Measurements from ENCODE around the gene CISH. TPM values are rescaled to one million over a fixed set of nuclear protein-coding genes. Genes with fewer than 3 reads are reported as not detected.

The CISH gene, protein sequence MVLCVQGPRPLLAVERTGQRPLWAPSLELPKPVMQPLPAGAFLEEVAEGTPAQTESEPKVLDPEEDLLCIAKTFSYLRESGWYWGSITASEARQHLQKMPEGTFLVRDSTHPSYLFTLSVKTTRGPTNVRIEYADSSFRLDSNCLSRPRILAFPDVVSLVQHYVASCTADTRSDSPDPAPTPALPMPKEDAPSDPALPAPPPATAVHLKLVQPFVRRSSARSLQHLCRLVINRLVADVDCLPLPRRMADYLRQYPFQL
- 10.2 TPM for total RNA-seq
- long read RNA-seq, full-length matches to known transcripts = 6 of 16 reads
- long read RNA-seq, partial matches to known transcripts = 0 of 16 reads
- long read RNA-seq, other reads (novel, unspliced or antisense) = 10 of 16 reads

DNA sequence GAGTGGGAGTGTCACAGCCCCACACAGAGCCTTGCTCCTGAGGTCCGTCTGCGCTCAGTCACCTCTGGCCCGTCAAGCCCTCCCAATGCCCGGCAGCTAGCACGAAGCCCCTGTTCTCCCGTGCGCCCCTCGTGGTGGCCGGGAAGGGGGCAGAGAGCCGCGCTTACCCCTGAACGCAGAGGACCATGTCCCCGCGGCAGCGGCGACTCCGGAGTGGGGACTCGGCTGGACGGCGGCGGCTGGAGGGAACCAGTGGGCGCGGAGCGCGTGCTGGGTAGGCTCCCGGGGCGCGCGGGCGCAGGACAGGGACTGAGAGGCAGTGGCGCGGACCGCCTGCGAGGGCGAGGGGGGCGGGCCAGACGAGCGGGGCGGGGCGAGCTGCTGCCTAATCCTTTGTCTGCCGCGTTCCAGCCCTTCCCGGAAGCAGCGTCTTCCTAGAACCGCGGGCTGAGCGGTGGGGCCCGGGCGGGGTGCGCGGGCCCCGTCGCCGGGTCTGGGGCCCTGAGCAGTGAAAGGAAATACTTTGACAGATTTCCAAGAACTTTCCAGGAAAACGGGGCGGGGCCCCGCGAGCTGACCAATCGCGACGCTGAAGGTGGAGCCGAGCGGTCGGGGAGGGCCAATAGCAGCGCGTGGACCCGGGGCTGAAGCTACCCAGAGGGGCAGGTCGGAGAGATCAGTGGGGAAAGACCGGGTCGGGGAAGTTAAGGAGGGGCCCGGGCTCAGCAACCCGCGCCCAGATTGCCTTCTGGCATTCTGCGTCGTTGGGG lies at the start of gene CISH:
CISH (minus strand) TSS at position 311 of the 770 bp plus-strand sequence; CDS start at position 187, 124 bp downstream.
- ATAC-seq (peak; percentile 80), DNase-seq (peak; percentile 97)
- intact Hi-C loops (cut with micrococcal nuclease) = no loop called here

DNA sequence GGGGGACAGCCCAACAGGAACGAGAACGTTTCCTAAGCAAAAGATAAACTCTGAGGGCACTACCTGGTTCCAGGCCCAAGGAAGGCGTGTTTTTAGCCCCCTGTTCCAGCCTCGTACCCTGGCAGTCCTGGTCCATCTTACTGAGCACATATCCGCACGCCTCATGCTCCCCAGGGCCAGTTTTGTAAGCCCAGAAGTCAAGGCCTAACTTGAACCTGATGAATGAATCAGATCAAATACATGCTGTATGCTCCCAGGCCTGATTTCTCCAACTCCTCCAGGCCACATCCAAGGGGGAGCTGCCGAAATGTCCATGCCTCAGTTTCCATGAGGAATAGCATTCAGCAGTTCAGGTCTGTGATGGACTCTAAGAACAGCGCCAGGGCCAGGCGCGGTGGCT lies 48.8 kb upstream of the CISH start:
- DNase-seq = no peak
- intact Hi-C loops (cut with micrococcal nuclease) = no loop called here
- no peak for ATAC-seq

DNA sequence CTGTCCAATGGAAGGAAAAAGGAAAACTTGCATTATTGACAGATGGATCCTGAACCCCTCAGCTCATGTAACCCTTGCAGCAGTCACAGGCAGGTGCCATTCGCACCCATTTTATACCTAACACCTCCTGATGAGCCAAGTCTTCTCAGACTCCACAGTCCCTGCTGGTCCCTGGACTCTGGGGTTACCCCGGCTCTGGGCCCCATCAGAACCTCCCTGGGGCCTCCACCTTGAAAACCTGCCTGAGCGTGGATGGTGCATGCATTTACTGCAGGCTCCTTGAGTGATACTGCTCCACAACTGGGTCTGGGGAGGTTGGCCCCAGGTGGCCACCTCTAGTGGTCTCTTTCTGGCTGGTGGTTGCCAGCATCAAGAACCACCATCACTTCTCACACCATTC lies 47.3 kb upstream of the CISH start:
- intact Hi-C loops (cut with micrococcal nuclease) = no loop called here
- DNase-seq (no peak), ATAC-seq (no peak)

DNA sequence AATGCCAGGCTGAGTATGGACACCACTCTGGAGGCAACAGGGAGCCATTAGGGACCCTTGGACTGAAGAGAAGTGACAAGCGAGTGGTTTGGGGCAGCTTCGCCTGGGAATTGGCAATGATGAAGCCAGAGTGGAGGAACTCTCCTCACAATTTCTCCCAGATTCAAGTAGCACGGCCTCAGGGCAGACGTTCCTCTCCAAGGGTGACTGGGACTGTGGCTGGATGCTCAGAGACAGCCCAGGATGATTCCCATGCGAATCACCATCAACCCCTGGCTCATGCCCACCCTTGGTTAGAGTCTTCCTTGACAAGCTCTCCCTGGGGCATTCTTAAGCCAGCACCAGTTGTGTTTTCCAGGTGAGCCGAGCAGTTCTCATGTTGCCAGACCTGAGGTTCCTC lies 46.8 kb upstream of the CISH start:
- no peak for DNase-seq
- intact Hi-C loops (cut with micrococcal nuclease) = no loop called here
- ATAC-seq = no peak

DNA sequence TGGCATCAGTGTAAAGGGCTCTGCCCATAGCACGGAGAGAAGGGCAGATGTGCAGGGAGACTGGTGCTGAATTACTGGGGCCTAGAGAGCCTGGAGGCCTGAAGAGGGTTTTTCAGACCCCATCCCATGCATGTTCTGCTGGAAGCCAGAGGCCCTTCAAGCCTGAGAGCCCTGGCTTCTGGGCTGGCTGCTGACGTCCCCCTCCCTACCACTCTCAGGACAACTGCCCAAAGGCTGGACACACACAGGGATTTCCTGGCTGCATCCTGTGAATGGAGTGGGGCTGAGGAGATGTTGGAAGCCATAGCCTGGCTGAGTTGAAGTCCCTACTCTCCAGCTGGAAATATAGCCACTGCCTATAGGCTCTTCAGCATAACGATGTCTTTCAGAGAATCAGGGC lies 46.2 kb upstream of the CISH start:
- intact Hi-C loops (cut with micrococcal nuclease) = no loop called here
- ATAC-seq = no peak

DNA sequence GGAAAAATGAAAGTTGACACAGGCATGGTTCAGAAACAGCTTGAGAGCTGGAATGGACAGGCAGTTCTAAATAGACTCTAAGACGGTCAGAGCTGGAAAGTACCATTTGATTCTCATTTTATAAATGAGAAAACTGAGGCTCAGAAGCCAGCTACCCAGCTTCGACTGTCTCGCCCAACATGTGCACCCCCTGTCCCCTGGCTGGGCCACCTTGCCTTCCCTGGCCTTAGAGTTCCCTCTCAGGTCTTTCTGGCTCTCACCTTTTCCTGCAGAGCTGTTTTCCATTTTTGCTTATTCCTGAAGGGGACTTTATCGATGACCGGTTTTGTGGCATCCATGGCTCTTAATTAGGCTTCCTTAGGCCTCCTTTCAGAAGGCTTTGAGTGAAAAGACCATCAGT lies 45.8 kb upstream of the CISH start:
- DNase-seq (no peak), ATAC-seq (no peak)
- intact Hi-C loops (cut with micrococcal nuclease) = no loop called here

More for the DNA sequence above, 46.2 kb upstream of the CISH start:
- DNase-seq = no peak

DNA sequence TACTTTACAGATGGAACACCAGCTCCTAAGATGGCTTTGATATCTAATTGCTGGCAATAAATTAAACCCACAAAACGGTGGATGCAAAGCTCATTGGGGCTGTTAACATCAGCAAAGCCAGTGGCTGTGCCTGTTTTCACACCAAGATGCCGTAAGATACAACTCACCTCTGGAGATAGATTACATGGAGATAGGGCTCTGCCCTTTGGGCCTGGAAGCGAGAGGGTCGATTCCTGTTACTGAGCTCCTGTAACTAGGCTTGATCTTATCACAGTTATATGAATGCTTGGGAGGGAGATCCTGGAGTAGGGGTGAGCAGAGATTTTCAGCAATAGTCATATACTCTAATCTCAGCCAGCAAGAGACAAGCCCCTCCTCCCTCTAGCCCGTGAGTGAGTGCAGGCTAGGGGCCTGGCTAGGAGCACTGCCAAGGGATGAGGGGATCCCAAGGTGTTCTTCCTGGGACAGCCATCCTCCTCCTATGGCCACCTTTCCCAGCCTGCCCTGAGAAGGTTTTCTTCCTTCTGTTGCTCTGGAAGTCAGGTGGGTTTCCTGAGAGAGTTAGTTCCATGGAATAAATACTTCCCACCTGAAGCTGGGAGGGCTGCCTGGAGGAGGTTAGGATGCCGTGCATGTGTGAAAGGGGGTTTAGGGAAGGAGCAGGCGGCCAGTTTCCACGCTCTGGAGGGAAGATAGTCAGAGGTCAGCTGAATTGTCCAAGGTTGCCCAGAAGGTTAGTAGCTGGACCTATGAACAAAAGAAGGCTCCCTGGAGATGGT lies 45.0 kb upstream of the CISH start:
- DNase-seq = no peak
- ATAC-seq = no peak
- intact Hi-C loops (cut with micrococcal nuclease) = no loop called here

DNA sequence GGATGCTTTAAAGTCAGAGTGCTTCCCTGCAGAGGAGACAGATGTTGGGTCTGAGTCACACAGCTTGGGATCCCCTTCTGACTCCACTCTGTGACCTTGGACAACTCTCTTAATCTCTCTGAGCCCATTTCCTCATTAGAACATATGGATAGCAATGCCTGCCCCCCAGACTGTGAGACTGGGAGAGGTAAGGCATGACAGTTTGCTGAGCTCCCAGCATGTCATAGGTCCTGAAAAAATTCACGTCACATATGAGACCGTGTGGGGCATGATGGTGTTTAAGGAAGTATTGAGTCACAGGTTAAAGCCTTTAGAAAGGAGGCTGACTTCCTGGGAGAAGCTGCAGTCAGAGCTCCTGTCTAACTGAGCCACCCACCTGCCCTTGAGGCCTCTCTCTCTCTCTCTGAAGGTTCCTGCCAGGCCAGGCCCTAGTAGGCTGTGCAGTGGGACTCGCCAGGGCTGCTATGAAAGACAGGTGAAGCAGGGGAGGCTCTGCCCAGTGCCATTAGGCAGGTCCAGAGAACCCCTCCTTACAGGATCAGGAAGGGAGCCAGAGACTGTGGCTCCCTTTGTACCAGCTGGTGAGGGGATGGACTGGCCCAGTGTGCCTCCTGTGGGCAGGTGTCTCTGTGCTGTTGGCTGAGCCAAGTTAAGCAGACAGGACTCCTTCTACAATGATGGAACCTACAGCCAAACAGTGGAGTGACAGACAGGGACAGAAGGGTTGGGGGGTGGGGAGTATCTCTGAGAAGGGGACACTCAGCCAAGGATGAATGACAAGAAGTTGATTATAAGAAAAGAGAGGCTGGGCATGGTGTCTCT lies 43.6 kb upstream of the CISH start:
- ATAC-seq (no peak), DNase-seq (no peak)
- intact Hi-C loops (cut with micrococcal nuclease) = no loop called here

DNA sequence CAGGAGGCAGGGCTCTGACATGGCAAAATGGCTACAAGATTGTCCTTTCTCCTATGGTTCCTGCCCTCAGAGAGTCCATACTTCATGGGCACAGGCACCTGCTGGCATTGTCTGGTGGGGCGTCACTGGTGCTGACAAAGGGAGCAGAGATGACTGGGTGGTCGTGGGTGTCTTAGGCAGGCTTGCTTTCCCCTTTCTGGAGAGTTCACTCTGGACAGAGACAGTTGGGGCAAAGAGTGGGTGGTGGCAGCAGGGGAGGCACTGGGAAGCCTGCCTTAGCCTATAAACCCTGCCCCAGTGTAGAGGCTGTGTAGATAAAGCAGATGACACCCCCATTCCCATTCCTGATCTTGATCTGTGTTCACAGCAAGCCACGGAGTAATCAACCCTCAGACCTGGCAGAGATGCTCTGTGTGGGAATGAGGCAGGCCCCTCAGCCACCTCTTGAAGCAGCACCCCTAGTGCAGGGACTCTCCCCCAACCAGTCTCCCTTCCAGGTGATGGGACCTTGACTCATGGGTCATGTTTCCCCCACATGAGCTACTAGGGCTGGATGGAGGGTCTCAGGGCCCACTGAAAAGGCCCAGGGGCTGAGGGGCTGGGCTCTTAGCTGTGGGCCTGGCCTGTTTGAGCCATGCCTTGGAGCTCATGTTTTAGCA lies 42.5 kb upstream of the CISH start:
- no peak for ATAC-seq
- intact Hi-C loops (cut with micrococcal nuclease) = no loop called here
- no peak for DNase-seq

DNA sequence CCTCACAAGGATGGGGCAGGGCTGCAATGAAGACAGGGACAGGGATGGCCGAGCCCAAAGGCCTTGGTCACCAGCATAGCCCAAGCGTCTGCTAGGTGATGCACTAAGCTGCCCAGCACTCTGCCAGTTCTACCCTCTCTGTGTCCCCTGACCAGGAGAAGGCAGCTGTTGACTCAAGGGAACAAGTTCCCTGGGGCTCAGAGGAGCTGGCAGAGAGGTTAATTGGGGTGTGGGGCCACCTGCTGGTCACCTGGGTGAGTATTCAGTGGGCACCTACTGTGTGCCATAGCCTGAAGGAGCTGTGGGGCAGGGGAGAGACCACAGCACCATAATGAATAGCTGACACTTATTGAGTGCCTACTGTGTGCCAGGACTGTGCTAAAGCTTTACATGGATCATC lies 41.1 kb upstream of the CISH start:
- ATAC-seq (peak; percentile 34), DNase-seq (peak; percentile 57)
- intact Hi-C loops (cut with micrococcal nuclease) = no loop called here

DNA sequence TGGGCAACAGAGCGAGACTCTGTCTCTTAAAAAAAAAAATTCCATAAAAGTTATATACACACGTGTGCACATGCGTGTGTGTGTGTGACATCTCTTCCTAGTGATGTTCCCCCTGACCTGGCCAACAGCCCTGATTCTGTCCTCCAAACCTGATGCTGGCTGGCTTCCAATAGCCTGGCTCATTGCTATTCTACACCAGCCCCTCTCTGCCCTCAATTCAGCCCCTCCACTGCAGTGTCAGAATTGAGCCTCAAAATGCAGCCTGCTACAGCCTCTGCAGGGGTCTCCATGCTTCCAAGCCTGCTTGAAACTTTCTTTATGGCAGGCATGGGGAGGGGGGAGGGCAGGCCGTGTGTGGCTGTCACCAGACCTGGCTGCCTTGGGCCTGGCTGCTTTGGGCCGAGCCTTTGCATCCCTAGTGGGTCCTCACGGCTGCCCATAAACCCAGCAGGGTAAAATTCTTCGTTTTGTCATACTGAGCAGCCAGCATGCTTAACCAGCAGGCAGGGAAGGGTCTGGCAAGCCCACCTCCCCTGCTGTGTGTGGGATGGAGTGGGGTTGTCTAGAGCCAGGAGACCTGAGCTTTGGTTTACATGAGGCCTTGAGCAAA lies 40.5 kb upstream of the CISH start:
- DNase-seq = no peak
- intact Hi-C loops (cut with micrococcal nuclease) = no loop called here
- no peak for ATAC-seq

DNA sequence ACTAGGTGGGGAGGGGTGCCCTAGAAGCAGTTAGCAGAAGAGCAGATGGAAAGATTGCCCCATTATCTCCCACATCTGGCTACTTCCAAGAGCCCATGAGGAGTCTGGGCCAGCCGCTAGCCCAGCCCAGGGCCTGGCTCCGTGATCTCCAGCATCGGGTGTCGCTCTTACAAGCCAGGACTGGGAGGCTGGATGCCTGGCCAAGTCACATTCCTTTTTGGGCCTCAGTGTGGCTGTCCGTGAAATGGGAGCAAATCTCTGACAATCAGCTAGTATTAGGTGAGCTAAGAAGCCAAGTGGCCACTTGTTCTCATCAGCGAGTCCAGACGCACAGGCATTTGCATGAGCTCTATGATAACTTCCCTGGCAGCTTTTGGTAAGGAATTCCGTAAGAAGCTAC lies 39.9 kb upstream of the CISH start:
- intact Hi-C loops (cut with micrococcal nuclease) = no loop called here
- DNase-seq (no peak), ATAC-seq (no peak)

DNA sequence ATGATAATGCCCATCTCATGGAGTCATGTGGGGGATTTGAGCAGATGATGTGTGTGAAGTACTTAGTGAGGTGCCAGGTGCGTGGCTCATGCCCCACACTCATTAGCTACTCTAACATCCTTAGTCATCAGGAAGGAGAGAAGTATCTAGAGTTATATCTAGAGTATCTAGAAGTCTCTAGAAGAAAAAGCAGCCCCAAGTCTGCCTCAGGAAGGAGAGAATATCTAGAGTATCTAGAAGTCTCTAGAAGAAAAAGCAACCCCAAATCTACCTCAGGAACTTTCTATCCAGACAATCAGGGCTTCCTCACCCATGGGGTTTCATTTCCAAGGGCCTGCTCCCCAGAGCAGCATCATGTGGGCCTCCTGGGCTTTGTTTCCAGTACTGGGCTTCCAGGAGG lies 38.4 kb upstream of the CISH start:
- intact Hi-C loops (cut with micrococcal nuclease) = no loop called here
- no peak for DNase-seq
- no peak for ATAC-seq

DNA sequence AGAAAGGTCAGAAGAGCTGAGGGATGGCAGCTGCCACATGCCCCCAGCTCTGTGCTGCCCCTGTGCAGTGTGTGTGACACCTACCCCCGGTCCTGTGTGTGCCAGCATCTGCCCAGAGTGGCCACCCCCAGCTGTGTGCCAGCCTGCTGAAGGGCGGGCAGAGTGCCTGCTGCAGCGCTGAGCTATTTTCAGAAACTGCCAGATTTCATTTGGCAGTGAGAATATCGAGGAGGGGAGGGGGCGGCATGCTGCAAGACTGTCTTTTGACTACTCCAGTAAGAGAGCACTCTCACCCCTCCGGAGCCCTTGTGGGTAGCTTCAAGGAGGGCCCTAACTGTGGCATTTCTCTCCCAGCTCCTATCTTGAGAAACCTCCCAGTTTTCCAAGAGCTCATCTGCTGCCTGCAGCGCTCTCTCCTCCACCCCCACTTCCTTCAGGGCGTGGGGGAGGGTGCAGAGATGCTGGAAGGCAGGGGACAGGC lies 37.9 kb upstream of the CISH start:
- intact Hi-C loops (cut with micrococcal nuclease) = no loop called here
- ATAC-seq = peak; percentile 89
- peak; percentile 89 for DNase-seq

DNA sequence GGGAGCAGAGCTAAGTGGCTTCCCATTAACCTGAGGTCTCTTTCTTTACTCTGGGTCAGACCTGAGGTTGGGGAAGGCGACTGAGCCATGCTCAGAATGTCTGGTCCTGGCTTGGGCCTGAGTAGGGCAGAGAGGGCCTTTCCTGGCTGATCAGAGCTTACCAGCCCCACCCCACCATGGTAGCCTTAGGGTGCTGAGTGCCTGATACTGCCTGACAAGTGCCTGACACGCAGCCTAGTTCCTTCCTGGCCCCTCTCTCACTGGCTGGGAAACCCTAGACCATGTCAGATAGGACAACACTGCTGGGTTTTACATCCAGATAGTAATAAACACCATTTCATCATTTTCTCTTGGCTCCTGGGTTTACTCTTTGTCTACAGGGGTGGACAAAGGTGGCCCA lies 37.4 kb upstream of the CISH start:
- ATAC-seq (peak; percentile 65), DNase-seq (no peak)
- intact Hi-C loops (cut with micrococcal nuclease) = no loop called here

DNA sequence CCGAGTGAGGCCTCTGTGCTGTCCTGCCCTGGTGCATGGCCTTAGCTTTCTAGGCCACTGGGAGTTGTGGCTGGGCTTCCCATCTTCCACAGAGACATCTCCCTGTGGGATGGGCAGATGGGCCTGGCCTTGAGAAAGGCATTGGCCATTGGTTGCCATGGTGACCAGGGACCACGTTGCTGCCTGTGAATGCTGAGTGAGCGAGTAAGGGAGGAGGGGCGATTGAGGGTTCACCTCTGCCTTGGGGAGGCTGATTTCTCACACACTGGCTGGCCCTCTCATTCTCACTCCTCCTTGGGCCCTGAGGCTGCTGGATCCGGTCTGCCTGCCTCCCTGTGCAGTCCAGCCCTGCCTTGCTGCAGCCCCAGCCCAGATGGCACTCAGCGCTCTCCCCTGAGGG lies 36.7 kb upstream of the CISH start:
- ATAC-seq (no peak), DNase-seq (no peak)
- intact Hi-C loops (cut with micrococcal nuclease) = no loop called here

DNA sequence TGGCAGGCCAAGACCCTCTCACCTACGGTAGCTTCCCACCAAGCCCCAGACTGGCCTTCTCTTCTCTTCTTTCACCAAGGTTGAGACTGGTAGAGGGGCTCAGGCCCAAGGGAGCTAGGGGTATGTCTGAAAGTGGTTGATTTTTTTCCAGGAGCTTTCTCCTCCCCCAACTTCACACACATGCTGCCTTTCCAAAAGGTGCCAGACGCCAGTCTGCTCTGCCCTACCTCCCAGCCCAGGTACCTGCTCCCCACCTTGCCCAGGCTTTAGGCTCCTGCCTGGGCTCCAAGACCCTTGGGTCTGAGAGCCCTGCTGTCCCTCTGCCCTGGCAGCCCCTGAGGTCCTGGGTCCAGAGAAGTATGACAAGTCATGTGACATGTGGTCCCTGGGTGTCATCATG lies 33.8 kb upstream of the CISH start:
- no peak for DNase-seq
- intact Hi-C loops (cut with micrococcal nuclease) = no loop called here
- ATAC-seq = no peak

DNA sequence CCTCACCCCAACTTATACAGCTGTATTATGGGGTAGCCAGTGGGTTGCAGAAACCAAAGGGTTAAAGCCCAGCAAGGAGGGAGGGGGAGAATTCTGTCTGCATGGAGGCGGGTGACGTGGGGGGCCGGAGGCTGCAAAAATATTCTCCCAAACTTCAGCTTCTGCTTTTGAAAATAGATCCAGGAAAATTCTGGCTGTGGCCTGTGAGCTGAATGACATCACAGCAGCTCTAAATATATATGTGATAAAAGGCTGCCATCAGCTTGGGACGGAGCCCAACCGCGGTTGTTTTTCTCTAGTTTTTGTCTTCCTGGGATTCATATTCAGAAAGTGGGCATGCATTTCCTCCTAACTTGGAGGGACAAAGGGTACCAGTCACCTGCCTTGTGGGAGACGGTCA lies 33.0 kb upstream of the CISH start:
- DNase-seq (no peak), ATAC-seq (peak; percentile 11)
- intact Hi-C loops (cut with micrococcal nuclease) = no loop called here
